Neural cell (in vitro differentiated cells): ENCODE measurements around the gene PARP9.

Source experiments
- EZH2 ChIP-seq: fragments of 200-600, 300-800 bp; shearing (Covaris generic), sonication (generic); IDR thresholded peaks from 2 replicates; pipeline ENCODE4 v1.6.1; 2014; ENCODE audit warnings: antibody characterized with exemption, low read length, borderline replicate concordance, mild to moderate bottlenecking; ENCODE audit not compliant: insufficient read depth, poor library complexity, severe bottlenecking
- POLR2AphosphoS5 ChIP-seq: IDR thresholded peaks from 2 replicates; pipeline ENCODE4 v1.6.1; 2012

DNA sequence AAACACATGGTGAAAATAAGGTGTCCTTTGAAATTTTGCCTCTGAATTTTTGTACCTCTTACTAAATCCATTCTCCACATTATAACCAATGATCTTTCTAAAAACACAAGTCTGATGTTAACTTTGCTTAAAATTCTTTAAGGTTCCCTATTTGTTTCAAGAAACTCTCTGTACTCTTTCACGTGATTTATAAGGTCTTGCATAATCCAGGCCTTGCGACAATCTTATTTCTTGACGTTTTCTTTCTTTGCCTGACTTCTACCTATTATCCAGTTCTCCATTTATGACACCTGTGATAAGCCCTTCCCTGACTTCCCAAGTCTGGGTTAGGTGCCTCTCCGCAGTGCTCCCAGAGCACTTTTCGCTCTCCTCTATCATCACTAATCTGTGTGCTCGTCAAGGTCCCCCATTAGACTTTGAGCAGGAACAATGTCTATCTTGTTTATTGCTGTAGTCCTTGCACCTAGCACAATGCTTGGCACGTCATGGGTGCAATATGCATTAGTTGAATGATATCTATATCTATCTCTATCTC is 25.1 kb downstream of the PARP9 start:
- TF ChIP-seq POLR2AphosphoS5: no peak
- no peak for TF ChIP-seq EZH2
